ENCODE results near the gene GDPD1. TPM values are rescaled to one million over a fixed set of nuclear protein-coding genes. Genes with fewer than 3 reads are reported as not detected.
"Not testable (repeated sequence)": the region's sequence is repeated elsewhere in the genome, so short reads cannot be mapped to it uniquely, and the experiment has no call there.

Gene GDPD1
- total and polyA plus RNA-seq, 2 donors (not counting 1 experiment from before 2014, with no cell fraction given) = 0.95 to 2.7 TPM

DNA sequence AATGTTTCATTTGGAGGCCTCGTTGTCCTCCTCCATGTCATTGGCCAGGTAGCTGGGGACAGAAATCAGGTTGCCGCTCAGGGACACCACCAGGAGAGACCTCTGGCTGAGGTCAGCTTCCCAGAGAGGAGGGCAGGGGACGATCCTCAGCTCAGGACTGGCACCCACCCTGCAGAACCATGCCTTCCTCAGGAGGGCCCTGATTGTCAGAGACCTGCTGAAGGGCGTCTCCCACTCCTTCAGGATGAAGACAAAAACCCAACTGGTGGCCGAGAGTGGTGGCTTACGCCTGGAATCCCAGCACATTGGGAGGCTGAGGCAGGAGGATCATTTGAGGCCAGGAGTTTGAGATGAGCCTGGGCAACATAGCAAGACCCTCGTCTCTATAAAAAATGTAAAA is 45.2 kb upstream of the GDPD1 start:
- no peaks in the 10 kb centered on the region for H3K36me3 ChIP-seq (replicated peaks in 1 of 2; ENCODE audit: control extremely low read depth in 1 of 2, control insufficient read depth in 1 of 2, extremely low read depth in 1 of 2, insufficient read depth in 2 of 2, low read length in 1 of 2)
- DNase-seq (no peak), ATAC-seq (ENCODE audit: low read depth) (no peak)
- no peak overlapping the region for H2AFZ ChIP-seq (ENCODE audit: insufficient read depth, low read depth, low read length, poor library complexity, severe bottlenecking)
- TF ChIP-seq, protein P1, sequence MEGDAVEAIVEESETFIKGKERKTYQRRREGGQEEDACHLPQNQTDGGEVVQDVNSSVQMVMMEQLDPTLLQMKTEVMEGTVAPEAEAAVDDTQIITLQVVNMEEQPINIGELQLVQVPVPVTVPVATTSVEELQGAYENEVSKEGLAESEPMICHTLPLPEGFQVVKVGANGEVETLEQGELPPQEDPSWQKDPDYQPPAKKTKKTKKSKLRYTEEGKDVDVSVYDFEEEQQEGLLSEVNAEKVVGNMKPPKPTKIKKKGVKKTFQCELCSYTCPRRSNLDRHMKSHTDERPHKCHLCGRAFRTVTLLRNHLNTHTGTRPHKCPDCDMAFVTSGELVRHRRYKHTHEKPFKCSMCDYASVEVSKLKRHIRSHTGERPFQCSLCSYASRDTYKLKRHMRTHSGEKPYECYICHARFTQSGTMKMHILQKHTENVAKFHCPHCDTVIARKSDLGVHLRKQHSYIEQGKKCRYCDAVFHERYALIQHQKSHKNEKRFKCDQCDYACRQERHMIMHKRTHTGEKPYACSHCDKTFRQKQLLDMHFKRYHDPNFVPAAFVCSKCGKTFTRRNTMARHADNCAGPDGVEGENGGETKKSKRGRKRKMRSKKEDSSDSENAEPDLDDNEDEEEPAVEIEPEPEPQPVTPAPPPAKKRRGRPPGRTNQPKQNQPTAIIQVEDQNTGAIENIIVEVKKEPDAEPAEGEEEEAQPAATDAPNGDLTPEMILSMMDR (IDR thresholded peaks at IDR 0.05) = no peak
- TF ChIP-seq EZH2 (IDR thresholded peaks at IDR 0.05; ENCODE audit: borderline replicate concordance, insufficient read depth, low read depth, low read length, poor library complexity, severe bottlenecking) = no peak
- no peaks in the 10 kb centered on the region for H3K79me2 ChIP-seq (ENCODE audit: control insufficient read depth, insufficient read depth, low read length)
- 96% methylated on average over 5 of the region's 7 CpGs for WGBS (ENCODE audit: insufficient coverage)
- intact Hi-C loops (cut with micrococcal nuclease) = no loop called here
- peaks cover 0 to 7% (median 0%) of the 10 kb centered on the region in 3 donors for H3K9me3 ChIP-seq (ENCODE audit: control extremely low read depth in 1 of 3, control insufficient read depth in 2 of 3, insufficient read depth in 1 of 3, low read length in 2 of 3)
- ChIA-PET POLR2A (no interaction called here), CTCF (no interaction called here)
- H3K27ac ChIP-seq (ENCODE audit: low read length in 2 of 2) = no peak overlapping the region
- H3K9ac ChIP-seq (ENCODE audit: low read length) = no peak overlapping the region
- Mint-ChIP-seq H3K27ac (no peak overlapping the region), H3K4me1 (peaks cover 2% of the 10 kb centered on the region), H3K4me3 (no peak overlapping the region), H3K9me3 (ENCODE audit: insufficient read depth) (no peaks in the 10 kb centered on the region), H3K27me3 (no peaks in the 10 kb centered on the region)
- H3K4me1 ChIP-seq (ENCODE audit: control insufficient read depth in 2 of 2, insufficient read depth in 2 of 2, low read length in 2 of 2) = no peaks in the 10 kb centered on the region
- no peaks in the 10 kb centered on the region for H4K20me1 ChIP-seq (ENCODE audit: control insufficient read depth, insufficient read depth, low read length, poor library complexity, severe bottlenecking)
- H3K4me3 ChIP-seq (ENCODE audit: control extremely low read depth in 1 of 5, extremely low read depth in 1 of 5, insufficient read depth in 1 of 5, low read depth in 2 of 5, low read length in 4 of 5) = no peak overlapping the region
- no peak overlapping the region for H3K4me2 ChIP-seq (replicated peaks; ENCODE audit: low read depth, low read length, poor library complexity, severe bottlenecking)
- no peaks in the 10 kb centered on the region for H3K27me3 ChIP-seq (replicated peaks in 1 of 4; ENCODE audit: control extremely low read depth in 1 of 4, control insufficient read depth in 3 of 4, insufficient read depth in 4 of 4, low read length in 3 of 4)

DNA sequence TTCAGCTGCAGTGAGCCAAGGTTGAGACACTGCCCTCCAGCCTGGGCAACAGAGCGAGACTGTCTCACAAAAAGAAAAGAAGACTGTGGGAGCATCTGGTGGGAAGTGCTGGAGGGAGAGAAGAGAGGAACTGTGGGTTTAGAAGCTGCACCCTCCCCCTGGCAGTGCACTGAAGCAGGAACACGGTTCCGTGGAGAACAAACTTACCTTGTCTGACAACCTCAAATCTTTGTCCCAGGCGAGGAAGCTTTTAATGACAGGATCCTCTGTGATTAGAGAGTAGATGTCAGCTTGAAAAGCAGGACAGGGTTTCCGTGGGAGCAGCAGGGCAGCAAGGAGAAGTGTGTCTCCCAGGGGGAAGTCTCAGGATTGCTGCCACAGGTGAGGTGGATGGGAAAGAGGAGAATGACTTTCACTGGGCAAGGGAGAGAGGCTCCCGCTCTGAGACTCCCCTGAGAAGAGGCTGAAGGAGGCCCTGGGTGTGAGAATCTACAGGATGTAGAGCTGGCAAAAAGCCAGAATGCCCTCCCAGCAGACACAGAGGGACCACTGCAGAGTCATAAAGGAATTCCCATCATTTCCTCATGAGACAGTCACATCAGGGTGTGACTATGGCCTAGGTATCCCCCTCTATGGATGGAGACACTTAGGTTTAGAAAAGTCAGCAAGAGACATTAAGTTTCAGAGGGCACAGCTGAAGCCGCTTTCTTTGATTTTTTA is 41.9 kb upstream of the GDPD1 start:
- Histone ChIP-seq H3K9ac (ENCODE audit: low read length) (no peak overlapping the region), H3K9me3 (ENCODE audit: control extremely low read depth in 1 of 3, control insufficient read depth in 2 of 3, insufficient read depth in 1 of 3, low read length in 2 of 3) (no peaks in the 10 kb centered on the region), H3K4me2 (replicated peaks; ENCODE audit: low read depth, low read length, poor library complexity, severe bottlenecking) (no peak overlapping the region), H4K20me1 (ENCODE audit: control insufficient read depth, insufficient read depth, low read length, poor library complexity, severe bottlenecking) (no peaks in the 10 kb centered on the region), H2AFZ (ENCODE audit: insufficient read depth, low read depth, low read length, poor library complexity, severe bottlenecking) (no peak overlapping the region), H3K4me1 (ENCODE audit: control insufficient read depth in 2 of 2, insufficient read depth in 2 of 2, low read length in 2 of 2) (no peaks in the 10 kb centered on the region), H3K4me3 (ENCODE audit: control extremely low read depth in 1 of 5, extremely low read depth in 1 of 5, insufficient read depth in 1 of 5, low read depth in 2 of 5, low read length in 4 of 5) (no peak overlapping the region), H3K27me3 (replicated peaks in 1 of 4; ENCODE audit: control extremely low read depth in 1 of 4, control insufficient read depth in 3 of 4, insufficient read depth in 4 of 4, low read length in 3 of 4) (no peaks in the 10 kb centered on the region), H3K27ac (ENCODE audit: low read length in 2 of 2) (no peak overlapping the region), H3K79me2 (ENCODE audit: control insufficient read depth, insufficient read depth, low read length) (peaks cover 3% of the 10 kb centered on the region), H3K36me3 (replicated peaks in 1 of 2; ENCODE audit: control extremely low read depth in 1 of 2, control insufficient read depth in 1 of 2, extremely low read depth in 1 of 2, insufficient read depth in 2 of 2, low read length in 1 of 2) (no peaks in the 10 kb centered on the region)
- intact Hi-C loops (cut with micrococcal nuclease) = no loop called here
- 87% methylated on average over 4 of the region's 7 CpGs for WGBS (ENCODE audit: insufficient coverage)
- Mint-ChIP-seq H3K4me1 (peaks cover 2% of the 10 kb centered on the region), H3K27me3 (no peaks in the 10 kb centered on the region), H3K27ac (no peak overlapping the region), H3K4me3 (no peak overlapping the region), H3K9me3 (ENCODE audit: insufficient read depth) (no peaks in the 10 kb centered on the region)
- ATAC-seq (ENCODE audit: low read depth) (no peak), DNase-seq (no peak)
- ChIA-PET CTCF (no interaction called here), POLR2A (no interaction called here)
- no peak for TF ChIP-seq EZH2 (IDR thresholded peaks at IDR 0.05; ENCODE audit: borderline replicate concordance, insufficient read depth, low read depth, low read length, poor library complexity, severe bottlenecking)
- TF ChIP-seq, protein P1 (IDR thresholded peaks at IDR 0.05) = no peak

GRCh38 chr17:59179601-59180000 is 40.7 kb upstream of the GDPD1 start:
- H3K4me1 ChIP-seq (ENCODE audit: control insufficient read depth in 2 of 2, insufficient read depth in 2 of 2, low read length in 2 of 2); H3K27ac Mint-ChIP-seq; H2AFZ ChIP-seq (ENCODE audit: insufficient read depth, low read depth, low read length, poor library complexity, severe bottlenecking); H3K4me3 Mint-ChIP-seq; H4K20me1 ChIP-seq (ENCODE audit: control insufficient read depth, insufficient read depth, low read length, poor library complexity, severe bottlenecking); H3K36me3 ChIP-seq (replicated peaks in 1 of 2; ENCODE audit: control extremely low read depth in 1 of 2, control insufficient read depth in 1 of 2, extremely low read depth in 1 of 2, insufficient read depth in 2 of 2, low read length in 1 of 2); H3K9me3 ChIP-seq (ENCODE audit: control extremely low read depth in 1 of 3, control insufficient read depth in 2 of 3, insufficient read depth in 1 of 3, low read length in 2 of 3); H3K27me3 ChIP-seq (replicated peaks in 1 of 4; ENCODE audit: control extremely low read depth in 1 of 4, control insufficient read depth in 3 of 4, insufficient read depth in 4 of 4, low read length in 3 of 4); ATAC-seq (ENCODE audit: low read depth); H3K27me3 Mint-ChIP-seq; H3K4me3 ChIP-seq (ENCODE audit: control extremely low read depth in 1 of 5, extremely low read depth in 1 of 5, insufficient read depth in 1 of 5, low read depth in 2 of 5, low read length in 4 of 5); H3K79me2 ChIP-seq (ENCODE audit: control insufficient read depth, insufficient read depth, low read length); CTCF ChIA-PET; H3K27ac ChIP-seq (ENCODE audit: low read length in 2 of 2); H3K9ac ChIP-seq (ENCODE audit: low read length); POLR2A ChIA-PET; DNase-seq; H3K4me1 Mint-ChIP-seq; intact Hi-C loops (cut with micrococcal nuclease); H3K9me3 Mint-ChIP-seq (ENCODE audit: insufficient read depth); H3K4me2 ChIP-seq (replicated peaks; ENCODE audit: low read depth, low read length, poor library complexity, severe bottlenecking): not testable (repeated sequence)
- WGBS (ENCODE audit: insufficient coverage) = 98% methylated on average over 11 of the region's 11 CpGs

All from B cell (primary cell).